Activated CD8-positive, alpha-beta T cell treated with anti-CD3 and anti-CD28 coated beads for 36 hours (primary cell): ENCODE results near the gene MBP. TPM values are rescaled to one million over a fixed set of nuclear protein-coding genes. Genes with fewer than 3 reads are reported as not detected.

Experiments used
- ATAC-seq: fragments of 200-7000 bp; cut with Tn5 transposase; one replicate; pipeline ENCODE4 v1.10.0; 2021; ENCODE audit warnings: mild to moderate bottlenecking, moderate library complexity
- CTCF ChIA-PET: fragments of 350-600 bp; sonication (Branson Sonifier 250); formaldehyde crosslinking; loops from one replicate; lab custom pipeline; 2021; ENCODE audit warnings: antibody characterized with exemption; lab: Charles Lee
- POLR2A ChIA-PET: fragments of 350-600 bp; sonication (Branson Sonifier 250); formaldehyde crosslinking; loops from one replicate; lab custom pipeline; 2021; ENCODE audit warnings: antibody characterized with exemption; lab: Charles Lee
- DNase-seq: peaks from one replicate; pipeline ENCODE4 v3.0.0-alpha.2; 2020
- H3K27ac Mint-ChIP-seq: one replicate; pipeline ENCODE4 v1.8.0; 2021; ENCODE audit warnings: mild to moderate bottlenecking, mixed read lengths
- H3K27me3 Mint-ChIP-seq: one replicate; pipeline ENCODE4 v1.8.0; 2021; ENCODE audit warnings: mixed read lengths
- H3K36me3 Mint-ChIP-seq: one replicate; pipeline ENCODE4 v1.8.0; 2021; ENCODE audit warnings: low read depth, mixed read lengths
- H3K4me1 Mint-ChIP-seq: one replicate; pipeline ENCODE4 v1.8.0; 2021; ENCODE audit warnings: low read depth, mixed read lengths
- H3K4me3 Mint-ChIP-seq: one replicate; pipeline ENCODE4 v1.8.0; 2021; ENCODE audit warnings: mild to moderate bottlenecking, moderate library complexity, mixed read lengths
- H3K9me3 Mint-ChIP-seq: one replicate; pipeline ENCODE4 v1.8.0; 2021; ENCODE audit warnings: mixed read lengths
- CTCF ChIP-seq: fragments of 200-600 bp; IDR thresholded peaks from one replicate; pipeline ENCODE4 v1.8.0; 2022; ENCODE audit warnings: antibody characterized with exemption, mild to moderate bottlenecking
- intact Hi-C: fragments of 100-400 bp; cut with micrococcal nuclease; formaldehyde crosslinking; loops from one replicate; pipeline ENCODE4 v1.10.0; 2022
- total RNA-seq, 2 experiments: library from RNA; stranded (reverse); gene quantifications; one replicate each; pipeline ENCODE4 v1.2.3, GENCODE V29; 2021

Gene MBP
- total RNA-seq, 2 experiments from 2014 or later = 39.9 to 41.5 TPM

- POLR2A ChIA-PET = interaction anchor here (0.5 to 20.2 kb wide), 7 partner anchors 9 to 52 kb away, joined by 3 to 337 read pairs (median 7); partner anchors contain the start of gene MBP
These were observed 26.9 kb downstream of the MBP start for GRCh38 chr18:77105680-77106079.

GRCh38 chr18:77105028-77105427 lies 27.6 kb downstream of the MBP start:
- Mint-ChIP-seq H3K9me3 (peaks cover 20% of the 10 kb centered on the region), H3K36me3 (peaks cover 65% of the 10 kb centered on the region), H3K4me3 (peak overlapping the region; percentile 56), H3K27me3 (no peaks in the 10 kb centered on the region), H3K27ac (peak overlapping the region; percentile 85), H3K4me1 (peaks cover 95% of the 10 kb centered on the region)
- CTCF ChIA-PET = interaction anchor here (0.8 to 9.8 kb wide), 8 partner anchors 10 to 107 kb away, joined by 3 to 92 read pairs (median 6); no protein-coding TSS in a partner anchor
- DNase-seq (peak; percentile 33), ATAC-seq (no peak)
- POLR2A ChIA-PET = interaction anchor here (1.1 to 20.2 kb wide), 5 partner anchors 10 to 43 kb away, joined by 4 to 337 read pairs (median 18); partner anchors contain the start of gene MBP
- intact Hi-C loops = no loop called here
- no peak for TF ChIP-seq CTCF

More at GRCh38 chr18:77105680-77106079, 26.9 kb downstream of the MBP start:
- Mint-ChIP-seq H3K36me3 (peaks cover 66% of the 10 kb centered on the region), H3K4me1 (peaks cover 94% of the 10 kb centered on the region), H3K27me3 (no peaks in the 10 kb centered on the region), H3K9me3 (peaks cover 20% of the 10 kb centered on the region), H3K27ac (peak overlapping the region; percentile 85), H3K4me3 (peak overlapping the region; percentile 56)
- no peak for ATAC-seq
- intact Hi-C loops = no loop called here
- DNase-seq = no peak
- TF ChIP-seq CTCF = no peak
- CTCF ChIA-PET = interaction anchor here (0.6 to 9.8 kb wide), 7 partner anchors 9 to 106 kb away, joined by 3 to 92 read pairs (median 6); no protein-coding TSS in a partner anchor

GRCh38 chr18:77103991-77104531 lies 28.5 kb downstream of the MBP start:
- H3K36me3 Mint-ChIP-seq = peaks cover 66% of the 10 kb centered on the region
- H3K9me3 Mint-ChIP-seq = peaks cover 20% of the 10 kb centered on the region
- ChIA-PET POLR2A (interaction anchor here (1.1 to 20.2 kb wide), 4 partner anchors 23 to 42 kb away, joined by 4 to 337 read pairs (median 27); partner anchors contain the start of gene MBP), CTCF (interaction anchor here (1.0 to 9.8 kb wide), 7 partner anchors 11 to 43 kb away, joined by 3 to 92 read pairs (median 4); no protein-coding TSS in a partner anchor)
- no peaks in the 10 kb centered on the region for H3K27me3 Mint-ChIP-seq
- ATAC-seq (no peak), DNase-seq (no peak)
- H3K4me3 Mint-ChIP-seq = no peak overlapping the region
- H3K4me1 Mint-ChIP-seq = peaks cover 95% of the 10 kb centered on the region
- peak overlapping the region; percentile 95 for H3K27ac Mint-ChIP-seq
- no peak for TF ChIP-seq CTCF
- intact Hi-C loops = loop anchor here (2.0 kb wide), 1 partner anchor 41 kb away; no protein-coding TSS in a partner anchor

- no peak for TF ChIP-seq CTCF
- intact Hi-C loops = loop anchor here (2.0 kb wide), 1 partner anchor 41 kb away; no protein-coding TSS in a partner anchor
- ATAC-seq = no peak
- Mint-ChIP-seq H3K4me1 (peaks cover 95% of the 10 kb centered on the region), H3K27me3 (no peaks in the 10 kb centered on the region), H3K36me3 (peaks cover 69% of the 10 kb centered on the region), H3K27ac (peak overlapping the region; percentile 95), H3K9me3 (peaks cover 20% of the 10 kb centered on the region), H3K4me3 (no peak overlapping the region)
- ChIA-PET POLR2A (interaction anchor here (1.1 to 20.2 kb wide), 7 partner anchors 12 to 41 kb away, joined by 4 to 337 read pairs (median 18); partner anchors contain the start of gene MBP), CTCF (interaction anchor here (1.0 to 9.8 kb wide), 6 partner anchors 21 to 41 kb away, joined by 3 to 92 read pairs (median 9); no protein-coding TSS in a partner anchor)
- no peak for DNase-seq
These were observed 29.3 kb downstream of the MBP start for GRCh38 chr18:77103187-77103850.
